HG03571 (cell line): Measurements from ENCODE around the gene GPC6.

ENCODE experiments used
- ATAC-seq: cut with Tn5 transposase; IDR thresholded peaks from one replicate; pipeline ENCODE4 v1.9.1; 2021; ENCODE audit not compliant: unreplicated experiment

GPC6 gene

GRCh38 chr13:93230261-93230855 lies 3.8 kb downstream of the GPC6 start:
- ATAC-seq = no peak

GRCh38 chr13:93231867-93232266 lies 5.3 kb downstream of the GPC6 start:
- no peak for ATAC-seq

- ATAC-seq = no peak
Observed at GRCh38 chr13:93233997-93234416, 7.4 kb downstream of the GPC6 start.

GRCh38 chr13:93234459-93234858 lies 7.9 kb downstream of the GPC6 start:
- no peak for ATAC-seq

GRCh38 chr13:93235258-93236015 lies 8.8 kb downstream of the GPC6 start:
- no peak for ATAC-seq

GRCh38 chr13:93238711-93239110 lies 12.1 kb downstream of the GPC6 start:
- ATAC-seq = no peak

GRCh38 chr13:93243375-93244063 lies 16.9 kb downstream of the GPC6 start:
- no peak for ATAC-seq

- no peak for ATAC-seq
Observed at GRCh38 chr13:93244141-93244917, 17.7 kb downstream of the GPC6 start.

- ATAC-seq = no peak
Observed at GRCh38 chr13:93244918-93245280, 18.3 kb downstream of the GPC6 start.

GRCh38 chr13:93246069-93246468 lies 19.5 kb downstream of the GPC6 start:
- no peak for ATAC-seq

- no peak for ATAC-seq
Observed at GRCh38 chr13:93248627-93249047, 22.0 kb downstream of the GPC6 start.

- no peak for ATAC-seq
Observed at GRCh38 chr13:93249364-93250306, 23.0 kb downstream of the GPC6 start.

GRCh38 chr13:93254775-93255174 lies 28.2 kb downstream of the GPC6 start:
- ATAC-seq = no peak

GRCh38 chr13:93256998-93257397 lies 30.4 kb downstream of the GPC6 start:
- no peak for ATAC-seq

- no peak for ATAC-seq
Observed at GRCh38 chr13:93259527-93260080, 33.0 kb downstream of the GPC6 start.

- no peak for ATAC-seq
Observed at GRCh38 chr13:93260591-93260990, 34.0 kb downstream of the GPC6 start.

GRCh38 chr13:93262729-93263345 lies 36.2 kb downstream of the GPC6 start:
- ATAC-seq = no peak

- no peak for ATAC-seq
Observed at GRCh38 chr13:93264876-93265275, 38.3 kb downstream of the GPC6 start.

- ATAC-seq = no peak
Observed at GRCh38 chr13:93265800-93266199, 39.2 kb downstream of the GPC6 start.

- no peak for ATAC-seq
Observed at GRCh38 chr13:93266681-93267080, 40.1 kb downstream of the GPC6 start.
